ENCODE data around the gene DMP1. TPM values are rescaled to one million over a fixed set of nuclear protein-coding genes. Genes with fewer than 3 reads are reported as not detected.

The DMP1 gene
- total RNA-seq, 2 experiments from 2014 or later: not detected

DNA sequence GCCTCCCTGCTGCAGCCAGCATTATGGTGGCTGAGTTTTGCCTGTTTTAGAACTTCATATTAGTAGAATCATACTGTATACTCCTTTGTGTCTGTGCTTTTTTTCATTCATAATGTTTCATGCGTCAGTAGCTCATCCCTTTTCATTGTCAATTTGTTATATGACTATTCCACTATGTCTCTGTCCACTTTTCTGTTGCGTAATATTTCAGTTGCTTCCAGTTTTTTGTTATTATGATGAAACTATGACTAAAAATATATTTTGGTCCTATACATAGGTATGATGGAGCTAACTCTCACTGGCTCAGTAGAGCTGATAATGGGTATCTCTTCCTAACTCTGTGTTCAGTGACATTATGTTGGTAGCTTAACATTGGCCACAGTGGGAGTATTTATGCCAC lies 48.3 kb downstream of the DMP1 start:
- no peak overlapping the region for H3K27ac Mint-ChIP-seq
- ATAC-seq (ENCODE audit: low read depth) (no peak), DNase-seq (no peak)
- H3K9me3 Mint-ChIP-seq: peaks cover 2% of the 10 kb centered on the region
- no peaks in the 10 kb centered on the region for H3K4me1 Mint-ChIP-seq
- H3K36me3 Mint-ChIP-seq: no peaks in the 10 kb centered on the region
- POLR2A ChIA-PET: no interaction called here
- no peak overlapping the region for H3K4me3 Mint-ChIP-seq
- peaks cover 20% of the 10 kb centered on the region for H3K27me3 Mint-ChIP-seq

DNA sequence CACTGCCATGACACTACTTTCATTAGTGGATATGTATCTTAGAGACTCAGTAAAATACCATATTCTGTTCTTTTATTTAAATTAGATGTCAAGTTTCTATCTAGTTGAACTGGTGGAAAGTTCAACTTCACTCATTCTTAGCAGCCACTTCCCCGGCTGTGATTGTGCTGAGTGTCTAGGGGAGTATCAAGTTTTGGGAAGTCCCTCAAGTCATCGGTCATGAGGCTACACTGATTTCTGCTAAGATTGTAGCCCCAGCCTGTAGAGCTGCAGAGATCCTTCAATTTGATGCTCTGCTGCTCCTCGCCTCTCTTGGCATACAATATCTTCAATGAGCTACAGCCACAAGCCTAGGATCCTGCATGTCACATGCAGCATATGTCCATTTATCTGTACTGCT lies 53.9 kb downstream of the DMP1 start:
- Mint-ChIP-seq H3K4me1 (no peaks in the 10 kb centered on the region), H3K36me3 (no peaks in the 10 kb centered on the region), H3K4me3 (no peak overlapping the region), H3K27ac (no peak overlapping the region), H3K9me3 (no peaks in the 10 kb centered on the region), H3K27me3 (peaks cover 18% of the 10 kb centered on the region)
- POLR2A ChIA-PET: no interaction called here
- DNase-seq (no peak), ATAC-seq (ENCODE audit: low read depth) (no peak)

DNA sequence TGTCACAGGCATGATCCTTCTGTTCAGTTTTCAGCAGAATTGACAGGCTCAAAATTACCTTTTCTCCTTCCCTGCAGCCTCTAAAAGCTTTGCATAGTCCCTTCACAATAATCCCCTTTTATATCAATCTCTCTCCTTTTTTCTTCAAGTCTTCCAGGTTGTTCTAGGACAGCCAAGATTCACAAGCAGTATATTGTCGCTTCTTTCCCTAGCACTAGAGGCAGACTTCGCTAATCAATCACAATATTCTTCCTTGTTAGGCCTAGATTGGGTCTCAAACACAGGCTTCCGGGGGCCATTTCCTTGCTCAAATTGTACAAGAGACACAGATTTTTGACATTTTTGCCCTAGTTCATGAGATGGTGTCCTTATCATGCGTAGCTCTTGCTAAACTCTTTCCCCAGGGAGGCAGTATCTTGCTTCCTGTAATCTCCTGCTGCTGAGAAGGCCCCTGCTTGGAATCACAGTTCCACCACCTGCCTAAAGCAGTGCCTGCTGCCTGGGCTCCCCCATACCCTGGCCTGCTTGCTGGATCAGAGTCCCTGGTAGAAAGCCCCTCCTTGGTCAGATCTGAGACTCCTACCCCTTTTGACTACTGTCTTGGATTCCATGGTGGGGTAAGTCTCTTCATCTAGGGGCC lies 57.3 kb downstream of the DMP1 start:
- H3K9me3 Mint-ChIP-seq: no peaks in the 10 kb centered on the region
- H3K4me3 Mint-ChIP-seq: no peak overlapping the region
- H3K27me3 Mint-ChIP-seq: peaks cover 9% of the 10 kb centered on the region
- POLR2A ChIA-PET: no interaction called here
- DNase-seq (no peak), ATAC-seq (ENCODE audit: low read depth) (no peak)
- H3K27ac Mint-ChIP-seq: no peak overlapping the region
- no peaks in the 10 kb centered on the region for H3K4me1 Mint-ChIP-seq
- H3K36me3 Mint-ChIP-seq: no peaks in the 10 kb centered on the region

Other genes starting within 250 kb of the DMP1 start
- 10 to 100 TPM; 10.5 to 13.4 TPM for gene NUDT9, start 227.7 kb upstream of the DMP1 start, total RNA-seq
- not detected for gene SPARCL1, start 120.9 kb upstream of the DMP1 start, total RNA-seq
- not detected for gene DSPP, start 41.8 kb upstream of the DMP1 start, total RNA-seq
- not detected for gene IBSP, start 149.3 kb downstream of the DMP1 start, total RNA-seq
- not detected for gene MEPE, start 182.7 kb downstream of the DMP1 start, total RNA-seq